PFSK-1 (cell line): ENCODE measurements around the gene PSMD4. TPM values are rescaled to one million over a fixed set of nuclear protein-coding genes. Genes with fewer than 3 reads are reported as not detected.

Source experiments
- FOXP2 ChIP-seq: optimal IDR thresholded peaks from 2 replicates; pipeline ENCODE3; 2011; ENCODE audit warnings: borderline replicate concordance, control low read depth, inconsistent platforms; ENCODE audit not compliant: insufficient read depth; ENCODE audit errors: extremely low read length, extremely low read depth
- POLR2AphosphoS5 ChIP-seq: IDR thresholded peaks from 2 replicates; pipeline ENCODE4 v1.6.1; 2012; ENCODE audit warnings: low read depth, mild to moderate bottlenecking, control low read depth, low read length, moderate library complexity
- REST ChIP-seq, 2 experiments: IDR thresholded peaks; 2 replicates each; pipeline versions ENCODE4 v1.6.1 to v1.8.0; 2011 to 2012; ENCODE audit warnings: low read depth in 2 of 2, low read length in 2 of 2, control low read depth in 1 of 2, inconsistent platforms in 1 of 2, mild to moderate bottlenecking in 1 of 2, moderate library complexity in 1 of 2; ENCODE audit not compliant: insufficient read depth in 1 of 2
- SIN3A ChIP-seq: IDR thresholded peaks from 2 replicates; pipeline ENCODE4 v1.6.1; 2012; ENCODE audit warnings: mild to moderate bottlenecking, low read length, moderate library complexity, borderline replicate concordance; ENCODE audit not compliant: insufficient read depth
- TAF1 ChIP-seq: IDR thresholded peaks from 2 replicates; pipeline ENCODE4 v1.6.1; 2012; ENCODE audit warnings: low read length, control low read depth, borderline replicate concordance; ENCODE audit not compliant: insufficient read depth
- polyA plus RNA-seq: library from polyadenylated mRNA; unstranded; fragments of >200 nt; gene quantifications from one replicate; pipeline ENCODE4 v1.2.1, GENCODE V29; 2012; ENCODE audit warnings: low read depth, missing spikeins; ENCODE audit not compliant: insufficient read length

Gene PSMD4
- polyA plus RNA-seq: 365 TPM

- TF ChIP-seq REST (IDR thresholded peaks at IDR 0.05; ENCODE audit: insufficient read depth in 1 of 2, low read depth in 2 of 2, low read length in 2 of 2) (no peak), POLR2AphosphoS5 (peak; percentile 98), TAF1 (peak; percentile 94; the same call in 1 of the 2 replicates), FOXP2 (peak; percentile 64), SIN3A (peak; percentile 78; the same call in 1 of the 2 replicates)
These were observed at the start of gene PSMD4 for GRCh38 chr1:151254217-151255213. Gene PSMD4, plus strand, starts transcription at chr1:151254734. Its CDS starts 49 bp downstream, at chr1:151254783.

- no peak for TF ChIP-seq SIN3A
- no peak for TF ChIP-seq TAF1
- no peak for TF ChIP-seq POLR2AphosphoS5
- TF ChIP-seq REST (IDR thresholded peaks at IDR 0.05; ENCODE audit: insufficient read depth in 1 of 2, low read depth in 2 of 2, low read length in 2 of 2): no peak
These were observed 43.7 kb upstream of the PSMD4 start for GRCh38 chr1:151210830-151211229.

- TF ChIP-seq TAF1 (no peak), REST (IDR thresholded peaks at IDR 0.05; ENCODE audit: insufficient read depth in 1 of 2, low read depth in 2 of 2, low read length in 2 of 2) (no peak), FOXP2 (no peak), SIN3A (no peak), POLR2AphosphoS5 (no peak)
These were observed 42.4 kb upstream of the PSMD4 start for GRCh38 chr1:151211972-151212705.

- TF ChIP-seq REST (IDR thresholded peaks at IDR 0.05; ENCODE audit: insufficient read depth in 1 of 2, low read depth in 2 of 2, low read length in 2 of 2) (no peak), POLR2AphosphoS5 (no peak), FOXP2 (no peak), SIN3A (no peak), TAF1 (no peak)
These were observed 41.0 kb upstream of the PSMD4 start for GRCh38 chr1:151213560-151213959.
